ENCODE results near the gene EPB41L2.
A peak's percentile ranks its signal among the peaks of the same experiment; 100 is the strongest.

Gene EPB41L2

GRCh38 chr6:130864344-130864743 is 198.7 kb downstream of the EPB41L2 start:
- DNase-seq (ENCODE audit: low spot score) = no peak

GRCh38 chr6:130863415-130864230 is 199.4 kb downstream of the EPB41L2 start:
- DNase-seq (ENCODE audit: low spot score) = no peak

- DNase-seq (ENCODE audit: low spot score) = no peak
These were observed 200.7 kb downstream of the EPB41L2 start for GRCh38 chr6:130862370-130862769.

- DNase-seq (ENCODE audit: low spot score) = no peak
These were observed 203.7 kb downstream of the EPB41L2 start for GRCh38 chr6:130859161-130859867.

- no peak for DNase-seq (ENCODE audit: low spot score)
These were observed 204.4 kb downstream of the EPB41L2 start for GRCh38 chr6:130858498-130859160.

GRCh38 chr6:130858054-130858453 is 205.0 kb downstream of the EPB41L2 start:
- no peak for DNase-seq (ENCODE audit: low spot score)

- DNase-seq (ENCODE audit: low spot score) = no peak
These were observed 209.4 kb downstream of the EPB41L2 start for GRCh38 chr6:130853555-130854183.

GRCh38 chr6:130852844-130853554 is 210.0 kb downstream of the EPB41L2 start:
- DNase-seq (ENCODE audit: low spot score) = no peak

- no peak for DNase-seq (ENCODE audit: low spot score)
These were observed 212.0 kb downstream of the EPB41L2 start for GRCh38 chr6:130851026-130851425.

- no peak for DNase-seq (ENCODE audit: low spot score)
These were observed 213.5 kb downstream of the EPB41L2 start for GRCh38 chr6:130849594-130849993.

- peak; percentile 15 for DNase-seq (ENCODE audit: low spot score)
These were observed 214.1 kb downstream of the EPB41L2 start for GRCh38 chr6:130848945-130849344.

GRCh38 chr6:130847001-130847910 is 215.8 kb downstream of the EPB41L2 start:
- DNase-seq (ENCODE audit: low spot score) = no peak

- DNase-seq (ENCODE audit: low spot score) = no peak
These were observed 216.5 kb downstream of the EPB41L2 start for GRCh38 chr6:130846501-130846900.

- peak; percentile 72 for DNase-seq (ENCODE audit: low spot score)
These were observed 219.3 kb downstream of the EPB41L2 start for GRCh38 chr6:130843575-130844320.

- DNase-seq (ENCODE audit: low spot score) = no peak
These were observed 221.8 kb downstream of the EPB41L2 start for GRCh38 chr6:130841128-130841728.

- DNase-seq (ENCODE audit: low spot score) = no peak
These were observed 223.0 kb downstream of the EPB41L2 start for GRCh38 chr6:130840050-130840449.

- no peak for DNase-seq (ENCODE audit: low spot score)
These were observed 223.7 kb downstream of the EPB41L2 start for GRCh38 chr6:130839379-130839778.

GRCh38 chr6:130838951-130839350 is 224.1 kb downstream of the EPB41L2 start:
- DNase-seq (ENCODE audit: low spot score) = no peak

- DNase-seq (ENCODE audit: low spot score) = no peak
These were observed 224.7 kb downstream of the EPB41L2 start for GRCh38 chr6:130838250-130838860.
